CD4-positive, alpha-beta T cell treated with Interleukin-12 subunit alpha and Interleukin-12 subunit beta, for 1 hour (primary cell): ENCODE measurements around the gene CYB5R4.
"Not testable (repeated sequence)": the region's sequence is repeated elsewhere in the genome, so short reads cannot be mapped to it uniquely, and the experiment has no call there.

ENCODE experiments used
- DNase-seq: peaks from one replicate; pipeline ENCODE4 v3.0.0-alpha.2; 2020

Gene CYB5R4

GRCh38 chr6:83920017-83920416 lies 60.5 kb downstream of the CYB5R4 start:
- no peak for DNase-seq

DNA sequence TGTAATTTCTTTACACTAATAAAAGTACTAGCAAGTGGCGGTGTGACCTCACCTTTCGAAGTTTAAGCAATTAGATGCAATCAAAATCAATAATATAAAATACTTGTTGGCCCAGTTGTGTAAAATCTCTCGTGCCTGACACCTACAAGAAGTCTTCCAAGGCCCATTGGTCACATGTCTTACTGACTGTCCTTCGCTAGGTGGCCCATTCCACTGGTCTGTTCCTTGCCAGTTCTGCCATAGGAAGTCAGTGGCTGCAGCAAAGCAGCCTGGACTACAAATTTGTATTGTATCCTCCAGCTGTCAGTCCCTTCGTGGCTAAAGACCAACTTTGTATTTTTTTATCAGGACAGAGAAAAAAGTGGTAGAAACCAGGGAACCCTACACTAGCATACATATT lies 61.8 kb downstream of the CYB5R4 start:
- DNase-seq: no peak

- DNase-seq: no peak
Measured at GRCh38 chr6:83927470-83927869, 68.0 kb downstream of the CYB5R4 start.

- DNase-seq: no peak
Measured at GRCh38 chr6:83928286-83928685, 68.8 kb downstream of the CYB5R4 start.

DNA sequence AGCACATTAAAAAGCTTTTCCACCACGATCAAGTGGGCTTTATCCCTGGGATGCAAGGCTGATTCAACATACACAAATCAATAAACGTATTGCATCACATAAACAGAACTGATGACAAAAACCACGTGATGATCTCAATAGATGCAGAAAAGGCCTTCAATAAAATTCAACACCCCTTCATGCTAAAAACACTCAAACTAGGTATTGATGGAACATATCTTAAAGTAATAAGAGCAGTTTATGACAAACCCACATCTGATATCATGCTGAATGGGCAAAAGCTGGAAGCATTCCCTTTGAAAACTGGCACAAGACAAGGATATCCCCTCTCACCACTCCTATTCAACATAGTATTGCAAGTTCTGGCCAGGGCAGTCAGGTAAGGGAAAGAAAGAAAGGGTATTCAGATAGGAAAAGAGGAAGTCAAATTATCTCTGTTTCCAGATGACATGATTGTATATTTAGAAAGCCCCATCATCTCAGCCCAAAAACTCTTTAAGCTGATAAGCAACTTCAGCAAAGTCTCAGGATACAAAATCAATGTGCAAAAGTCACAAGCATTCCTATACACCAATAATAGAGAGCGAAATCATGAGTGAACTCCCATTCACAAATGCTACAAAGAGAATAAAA lies 86.8 kb downstream of the CYB5R4 start:
- DNase-seq: not testable (repeated sequence)

DNA sequence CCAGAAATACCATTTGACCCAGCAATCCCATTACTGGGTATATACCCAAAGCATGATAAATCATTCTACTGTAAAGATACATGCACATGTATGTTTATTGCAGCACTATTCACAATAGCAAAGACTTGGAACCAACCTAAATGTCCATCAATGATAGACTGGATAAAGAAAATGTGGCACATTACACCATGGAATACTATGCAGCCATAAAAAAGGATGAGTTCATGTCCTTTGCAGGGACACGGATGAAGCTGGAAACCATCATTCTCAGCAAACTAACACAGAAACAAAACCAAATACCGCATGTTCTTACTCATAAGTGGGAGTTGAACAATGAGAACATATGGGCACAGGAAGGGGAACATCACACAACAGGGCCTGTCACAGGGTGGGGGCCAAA lies 88.5 kb downstream of the CYB5R4 start:
- not testable (repeated sequence) for DNase-seq

DNA sequence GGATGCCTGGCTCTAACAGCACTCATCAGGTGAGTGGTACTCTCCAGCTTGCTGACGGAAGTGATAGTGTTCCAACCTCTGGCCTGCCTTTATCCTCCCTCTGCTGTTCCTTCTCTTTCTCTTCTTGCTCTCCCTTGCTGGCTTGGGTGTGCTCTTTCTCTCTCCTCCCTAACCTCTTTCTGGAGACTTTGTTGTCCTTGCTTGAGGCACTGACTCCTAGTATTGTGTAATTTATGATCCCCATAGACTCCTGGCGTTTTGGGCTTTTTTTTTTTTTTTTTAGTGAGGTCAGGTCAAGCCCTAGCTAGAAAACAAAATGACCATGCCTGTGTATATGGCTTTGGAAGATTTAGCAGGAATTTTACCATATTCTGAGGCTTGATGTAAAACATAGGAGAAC lies 89.4 kb downstream of the CYB5R4 start:
- DNase-seq: no peak

DNA sequence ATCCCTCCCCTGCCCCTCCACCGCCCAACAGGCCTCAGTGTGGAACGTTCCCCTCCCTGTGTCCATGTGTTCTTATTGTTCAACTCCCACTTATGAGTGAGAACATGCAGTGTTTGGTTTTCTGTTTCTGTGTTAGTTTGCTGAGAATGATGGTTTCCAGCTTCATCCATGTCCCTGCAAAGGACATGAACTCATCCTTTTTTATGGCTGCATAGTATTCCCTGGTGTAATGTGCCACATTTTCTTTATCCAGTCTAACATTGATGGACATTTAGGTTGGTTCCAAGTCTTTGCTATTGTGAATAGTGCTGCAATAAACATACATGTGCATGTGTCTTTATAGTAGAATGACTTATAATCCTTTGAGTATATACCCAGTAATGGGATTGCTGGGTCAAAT lies 91.9 kb downstream of the CYB5R4 start:
- not testable (repeated sequence) for DNase-seq

- DNase-seq: no peak
Measured at GRCh38 chr6:83952830-83953229, 93.3 kb downstream of the CYB5R4 start.

GRCh38 chr6:83954371-83954770 lies 94.9 kb downstream of the CYB5R4 start:
- no peak for DNase-seq

DNA sequence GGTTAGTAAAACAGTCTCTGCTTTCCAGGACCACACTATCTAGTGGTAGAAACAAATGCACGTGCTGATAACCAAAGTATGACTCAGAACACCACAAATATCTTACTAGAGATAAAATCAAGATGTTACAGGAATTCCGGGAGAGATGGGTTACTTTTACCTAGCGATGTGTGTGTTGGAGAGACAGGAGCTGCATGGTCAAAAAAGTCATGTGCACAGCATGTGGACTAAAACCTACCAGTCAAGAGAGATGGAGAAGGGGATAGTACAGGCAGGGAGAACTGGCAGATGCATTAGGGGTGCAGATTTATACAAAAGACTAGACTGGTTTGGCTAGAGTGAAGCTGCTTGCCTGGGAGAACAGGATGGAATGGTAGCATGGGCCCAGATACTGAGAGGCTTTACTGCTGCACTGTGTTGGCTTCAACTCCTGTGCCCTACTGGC lies 98.8 kb downstream of the CYB5R4 start:
- DNase-seq: no peak

GRCh38 chr6:83960664-83961063 lies 101.2 kb downstream of the CYB5R4 start:
- DNase-seq: no peak

GRCh38 chr6:83962582-83962981 lies 103.1 kb downstream of the CYB5R4 start:
- no peak for DNase-seq

DNA sequence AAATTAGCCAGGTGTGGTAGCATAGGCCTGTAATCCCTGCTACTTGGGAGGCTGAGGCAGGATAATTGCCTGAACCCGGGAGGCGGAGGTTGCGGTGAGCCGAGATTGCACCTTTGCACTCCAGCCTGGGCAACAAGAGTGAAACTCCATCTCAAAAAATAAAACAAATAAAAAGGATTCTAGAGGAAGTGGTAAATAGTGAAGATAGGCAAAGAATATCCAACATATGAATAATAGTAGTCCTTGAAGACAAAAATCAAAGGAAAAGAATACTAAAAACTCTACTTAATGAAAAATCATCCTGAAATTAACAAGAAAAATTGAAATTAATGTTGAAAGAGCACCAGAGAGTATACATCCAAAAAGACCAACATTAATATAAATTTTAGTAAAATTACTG lies 107.0 kb downstream of the CYB5R4 start:
- DNase-seq: no peak

DNA sequence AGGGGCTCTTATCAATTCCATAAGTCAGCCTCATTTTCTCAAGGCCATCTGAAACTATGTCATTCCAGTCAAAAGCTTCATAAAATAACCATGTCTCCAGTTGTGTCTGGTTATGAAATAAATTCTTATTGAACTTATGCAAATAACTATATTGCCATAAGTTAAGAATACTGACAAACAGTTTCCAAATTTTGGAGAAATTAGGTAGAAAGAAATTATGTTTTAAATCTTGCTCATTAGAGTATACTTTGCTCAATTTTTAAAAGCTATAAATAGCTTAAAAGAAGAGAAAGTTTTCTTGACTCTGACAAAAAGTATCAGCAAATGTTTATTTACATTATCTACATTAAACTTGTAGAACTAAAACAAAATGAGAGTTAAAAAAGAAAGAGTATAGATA lies 111.1 kb downstream of the CYB5R4 start:
- DNase-seq: no peak

DNA sequence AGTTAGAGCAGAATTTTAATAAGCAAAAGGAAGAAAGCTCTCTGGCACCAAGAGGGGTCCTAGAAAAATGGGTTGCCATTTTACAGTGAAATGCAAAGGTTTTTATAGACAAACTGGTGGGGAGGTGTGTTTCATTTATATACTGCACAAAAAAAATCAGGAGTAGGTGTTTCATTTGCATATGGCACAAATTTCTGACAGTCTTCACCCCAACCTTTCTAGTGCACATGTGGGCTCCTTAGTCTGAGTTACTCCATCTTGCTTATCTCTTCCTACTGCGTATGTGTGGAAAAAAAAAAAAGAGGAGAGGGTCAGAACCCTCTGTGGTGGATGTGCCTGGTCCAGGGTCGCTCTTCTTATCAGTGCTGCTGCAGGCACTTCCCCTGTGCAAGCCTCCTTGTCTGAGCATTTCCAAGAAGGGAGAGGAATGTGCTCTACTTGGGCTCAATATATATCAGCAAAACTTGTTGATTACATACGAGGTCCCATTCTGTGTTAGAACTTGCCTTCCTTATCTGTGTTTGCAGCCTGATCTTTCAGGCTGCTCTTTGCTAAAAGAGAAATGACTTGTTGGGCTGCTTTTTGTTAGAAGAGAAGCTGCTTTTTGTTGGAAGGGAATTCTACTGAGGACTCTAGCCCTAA lies 115.0 kb downstream of the CYB5R4 start:
- DNase-seq: no peak

- DNase-seq: no peak
Measured at GRCh38 chr6:83976037-83976755, 116.7 kb downstream of the CYB5R4 start.

DNA sequence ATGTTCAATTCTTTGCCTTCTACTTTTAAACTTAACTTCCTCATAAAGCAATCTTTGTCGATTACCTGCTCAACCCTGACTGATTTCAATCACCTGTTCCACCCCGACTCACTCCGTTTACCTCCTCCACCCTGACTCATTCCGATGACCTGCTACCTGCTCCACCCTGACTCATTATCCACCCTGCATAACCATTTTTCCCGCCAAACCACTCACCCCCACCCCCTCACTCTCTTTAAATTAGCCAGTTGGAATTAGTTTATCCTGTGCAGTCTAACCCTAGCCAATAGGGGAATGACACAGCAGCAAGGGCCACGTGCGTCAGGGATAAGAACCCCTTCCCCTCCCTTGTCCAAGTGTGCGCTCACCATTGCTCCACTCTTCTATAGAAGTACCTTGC lies 117.4 kb downstream of the CYB5R4 start:
- DNase-seq: no peak

- DNase-seq: no peak
Measured at GRCh38 chr6:83978324-83978734, 118.8 kb downstream of the CYB5R4 start.

DNA sequence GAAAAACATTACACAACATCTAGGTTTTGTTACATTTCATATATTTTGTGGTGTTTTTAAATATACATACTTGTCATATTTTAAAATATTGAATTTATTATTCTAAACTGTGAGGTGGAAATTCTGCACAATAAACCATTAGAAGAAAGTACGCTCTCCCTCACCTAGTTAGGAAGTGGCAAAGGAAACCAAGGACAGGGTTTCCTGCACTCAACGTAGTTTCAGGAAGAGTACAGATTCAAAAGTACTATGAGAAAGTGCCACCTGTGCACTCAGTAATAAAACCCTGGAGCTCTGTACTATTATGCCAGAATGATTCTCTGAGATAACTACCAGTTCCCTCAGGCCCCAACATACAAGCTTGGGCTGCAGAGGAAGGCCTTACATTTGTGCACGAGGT lies 119.5 kb downstream of the CYB5R4 start:
- no peak for DNase-seq

- no peak for DNase-seq
Measured at GRCh38 chr6:83984411-83984810, 124.9 kb downstream of the CYB5R4 start.

DNA sequence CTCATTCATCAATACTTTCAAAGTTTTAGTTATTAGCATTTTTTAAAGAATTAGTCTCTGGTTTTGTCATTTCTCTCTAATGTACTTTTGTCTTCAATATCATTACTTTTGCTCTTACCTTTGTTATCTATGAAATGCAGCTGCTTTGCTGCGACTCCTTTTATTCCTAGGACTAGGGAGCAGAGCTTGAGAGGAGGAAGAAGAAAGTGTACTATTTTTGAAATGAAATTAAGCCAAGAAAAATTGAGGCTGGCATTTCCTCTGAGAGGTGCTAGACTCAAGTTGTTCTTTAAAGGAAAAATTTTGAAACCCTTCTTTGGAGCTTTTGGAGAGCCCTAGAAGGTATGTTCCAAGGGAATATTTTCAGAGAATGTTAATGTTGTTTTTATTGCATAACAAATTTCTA lies 125.8 kb downstream of the CYB5R4 start:
- no peak for DNase-seq

GRCh38 chr6:83985715-83986114 lies 126.2 kb downstream of the CYB5R4 start:
- no peak for DNase-seq

GRCh38 chr6:83998021-83998584 lies 138.6 kb downstream of the CYB5R4 start:
- DNase-seq: no peak
